ENCODE results near the gene CNN2.
"Not testable (repeated sequence)": the region's sequence is repeated elsewhere in the genome, so short reads cannot be mapped to it uniquely, and the experiment has no call there.

CNN2 gene

GRCh38 chr19:1010586-1011510, 15.6 kb upstream of the CNN2 start:
- DNase-seq (ENCODE audit: low read depth in 2 of 2): no peak

DNA sequence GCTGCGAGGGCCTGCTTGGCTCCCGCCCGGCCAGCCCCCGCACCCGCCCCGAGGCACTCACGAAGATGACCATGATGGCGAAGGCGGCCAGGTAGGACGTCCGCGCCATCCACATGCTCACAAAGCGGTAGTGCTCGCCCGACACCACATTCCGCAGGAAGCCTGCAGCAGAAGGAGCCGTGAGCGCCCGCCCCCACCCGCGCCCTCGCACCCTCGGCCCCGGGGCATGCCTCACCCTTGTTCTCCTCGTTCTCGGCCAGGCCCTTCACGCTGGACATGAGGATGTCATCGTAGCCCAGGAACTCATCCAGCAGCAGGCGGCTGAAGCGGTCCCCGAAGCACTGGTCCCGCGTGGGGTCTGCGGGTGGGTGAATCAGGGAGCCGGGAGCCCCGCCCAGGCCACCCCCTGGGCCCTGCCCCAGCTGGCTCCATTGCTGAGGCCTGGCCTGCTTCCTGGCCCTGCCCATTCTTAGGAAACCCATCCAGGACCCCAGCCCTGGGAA, 14.5 kb upstream of the CNN2 start:
- DNase-seq (ENCODE audit: low read depth in 2 of 2): no peak

- DNase-seq (ENCODE audit: low read depth in 2 of 2): no peak
Measured at GRCh38 chr19:1012334-1012733, 14.1 kb upstream of the CNN2 start.

GRCh38 chr19:1013218-1013617, 13.2 kb upstream of the CNN2 start:
- no peak for DNase-seq (ENCODE audit: low read depth in 2 of 2)

DNA sequence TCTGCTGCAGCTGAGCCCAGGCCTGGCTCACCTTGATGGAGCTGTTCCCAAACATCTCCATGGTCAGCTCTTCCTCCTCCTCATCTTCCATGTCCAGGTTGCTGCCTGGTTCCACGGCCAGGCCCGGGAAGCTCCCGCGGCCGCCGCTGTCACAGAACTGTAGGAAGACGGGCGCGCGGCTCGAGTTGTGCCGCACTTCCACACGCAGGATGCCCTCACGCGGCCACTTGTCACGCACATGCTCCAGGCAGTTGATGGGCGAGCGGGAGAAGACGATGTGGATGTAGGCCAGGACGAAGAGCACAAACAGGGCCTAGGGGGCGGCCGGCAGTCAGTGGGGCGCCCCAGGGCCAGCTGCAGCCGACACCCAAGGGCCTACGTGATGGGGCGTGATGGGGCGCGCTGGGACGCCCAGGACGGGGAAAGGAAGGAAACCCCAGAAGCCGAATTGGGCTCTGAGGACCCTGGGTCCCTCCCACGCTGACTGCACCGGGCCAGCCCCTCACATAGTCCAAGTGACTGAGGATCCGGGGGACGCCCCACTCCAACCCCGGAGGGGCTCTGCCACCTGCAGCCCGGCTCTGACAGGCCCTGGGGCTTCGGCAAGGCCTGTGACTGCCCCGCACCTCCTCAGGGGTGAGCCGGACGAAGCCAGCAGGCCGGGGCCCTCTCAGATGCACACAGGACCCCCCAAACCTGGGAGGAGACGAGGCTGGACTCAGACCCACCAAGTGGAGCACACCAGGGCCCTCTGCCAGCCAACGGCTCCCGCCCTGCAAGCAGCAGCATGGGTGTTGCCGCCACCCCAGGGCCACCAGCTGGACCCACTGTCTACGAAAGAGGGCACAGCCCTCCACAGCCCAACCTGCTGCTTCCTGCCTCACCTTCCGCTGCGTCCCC, 12.0 kb upstream of the CNN2 start:
- DNase-seq (ENCODE audit: low read depth in 2 of 2): no peak

GRCh38 chr19:1015061-1015781, 11.2 kb upstream of the CNN2 start:
- no peak for DNase-seq (ENCODE audit: low read depth in 2 of 2)

GRCh38 chr19:1015782-1016646, 10.4 kb upstream of the CNN2 start:
- no peak for DNase-seq (ENCODE audit: low read depth in 2 of 2)

- no peak for DNase-seq (ENCODE audit: low read depth in 2 of 2)
Measured at GRCh38 chr19:1016647-1017114, 9.7 kb upstream of the CNN2 start.

DNA sequence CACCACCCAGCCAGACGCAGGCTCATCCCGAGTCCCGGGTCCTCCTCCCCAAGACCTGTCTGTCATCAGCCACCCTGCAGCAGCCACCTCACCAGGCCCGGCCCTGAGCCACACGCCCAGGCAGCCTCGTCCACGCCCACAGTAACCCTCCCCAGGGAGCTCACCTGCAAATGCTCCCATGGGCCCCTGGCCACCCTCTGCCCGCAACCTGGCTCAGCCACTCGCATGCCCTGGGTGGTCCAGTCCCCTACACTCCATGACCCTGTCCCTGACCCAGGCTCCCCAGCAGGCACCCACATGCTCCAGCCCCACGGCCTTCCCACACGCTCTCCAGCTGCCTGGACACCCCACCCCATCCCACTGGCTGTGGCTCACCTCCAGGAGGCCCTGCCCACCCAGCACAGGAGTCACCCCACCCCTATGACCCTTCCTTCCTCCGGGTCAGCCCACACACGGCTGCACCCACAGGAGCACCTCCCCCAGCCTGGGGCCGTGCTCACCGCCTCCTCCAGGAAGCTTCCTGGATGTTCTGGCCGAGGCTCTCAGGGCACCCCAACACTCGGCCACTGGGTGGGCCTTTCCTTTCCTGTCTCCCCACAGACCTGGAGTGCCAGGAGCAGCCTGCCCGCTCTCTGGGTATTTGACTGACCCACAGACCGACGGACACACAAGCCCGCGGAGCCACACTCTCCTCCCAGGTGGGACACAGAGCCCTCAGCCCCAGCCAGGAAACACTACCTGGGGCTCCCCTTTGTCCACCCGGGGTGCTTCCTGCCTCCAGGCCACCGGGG, 9.1 kb upstream of the CNN2 start:
- DNase-seq (ENCODE audit: low read depth in 2 of 2): no peak

GRCh38 chr19:1017906-1018305, 8.5 kb upstream of the CNN2 start:
- DNase-seq (ENCODE audit: low read depth in 2 of 2): no peak

DNA sequence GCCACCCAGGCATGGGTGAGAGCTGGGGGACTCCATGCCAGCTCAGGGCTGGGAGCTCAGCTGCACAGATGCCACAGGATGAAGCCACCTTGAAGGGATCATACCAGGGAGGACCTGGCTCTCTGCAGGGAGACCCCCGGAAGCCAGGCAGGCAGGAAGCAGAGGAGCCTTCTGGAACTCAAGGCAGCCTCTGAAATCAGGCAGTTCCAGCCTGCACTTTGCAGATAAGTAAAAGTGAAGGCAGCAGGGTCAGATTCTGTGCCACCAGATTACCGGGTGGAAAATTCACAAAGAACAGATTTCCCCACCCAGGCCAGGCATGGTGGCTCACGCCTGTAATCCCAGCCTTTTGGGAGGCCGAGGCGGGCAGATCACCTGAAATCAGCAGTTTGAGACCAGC, 8.0 kb upstream of the CNN2 start:
- DNase-seq (ENCODE audit: low read depth in 2 of 2): no peak

DNA sequence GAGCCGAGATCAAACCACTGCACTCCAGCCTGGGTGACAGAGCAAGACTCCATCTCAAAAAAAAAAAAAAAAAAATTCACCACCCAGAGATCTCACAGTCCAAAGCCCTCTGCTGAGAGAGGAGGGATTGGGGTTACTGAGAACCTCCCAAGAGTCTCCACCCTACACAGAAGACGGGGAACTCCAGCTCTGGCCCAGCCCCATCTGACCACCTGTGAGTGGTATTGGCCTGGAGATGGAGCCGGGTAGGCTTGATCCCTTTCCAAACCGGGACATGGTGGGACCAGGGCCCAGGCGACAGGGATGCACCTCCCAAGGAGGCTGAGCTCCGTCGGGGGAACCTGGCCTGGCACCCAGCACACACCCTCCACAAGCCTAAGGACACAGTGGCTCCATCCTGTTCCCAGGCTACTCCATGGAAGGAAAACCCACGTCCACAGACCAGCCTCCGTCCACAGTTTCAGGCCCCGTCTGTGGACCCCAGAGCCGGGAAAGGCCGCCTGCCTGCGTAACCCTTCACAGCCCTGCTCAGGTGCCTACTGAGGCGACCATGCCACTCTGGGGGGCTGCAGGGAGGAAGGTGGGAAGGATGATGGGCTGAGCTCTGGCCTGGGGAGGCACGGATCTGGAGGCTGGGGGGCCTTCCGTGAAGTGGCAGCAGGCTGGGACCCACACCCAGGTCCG, 7.3 kb upstream of the CNN2 start:
- no peak for DNase-seq (ENCODE audit: low read depth in 2 of 2)

GRCh38 chr19:1019616-1019961, 6.8 kb upstream of the CNN2 start:
- DNase-seq (ENCODE audit: low read depth in 2 of 2): no peak

DNA sequence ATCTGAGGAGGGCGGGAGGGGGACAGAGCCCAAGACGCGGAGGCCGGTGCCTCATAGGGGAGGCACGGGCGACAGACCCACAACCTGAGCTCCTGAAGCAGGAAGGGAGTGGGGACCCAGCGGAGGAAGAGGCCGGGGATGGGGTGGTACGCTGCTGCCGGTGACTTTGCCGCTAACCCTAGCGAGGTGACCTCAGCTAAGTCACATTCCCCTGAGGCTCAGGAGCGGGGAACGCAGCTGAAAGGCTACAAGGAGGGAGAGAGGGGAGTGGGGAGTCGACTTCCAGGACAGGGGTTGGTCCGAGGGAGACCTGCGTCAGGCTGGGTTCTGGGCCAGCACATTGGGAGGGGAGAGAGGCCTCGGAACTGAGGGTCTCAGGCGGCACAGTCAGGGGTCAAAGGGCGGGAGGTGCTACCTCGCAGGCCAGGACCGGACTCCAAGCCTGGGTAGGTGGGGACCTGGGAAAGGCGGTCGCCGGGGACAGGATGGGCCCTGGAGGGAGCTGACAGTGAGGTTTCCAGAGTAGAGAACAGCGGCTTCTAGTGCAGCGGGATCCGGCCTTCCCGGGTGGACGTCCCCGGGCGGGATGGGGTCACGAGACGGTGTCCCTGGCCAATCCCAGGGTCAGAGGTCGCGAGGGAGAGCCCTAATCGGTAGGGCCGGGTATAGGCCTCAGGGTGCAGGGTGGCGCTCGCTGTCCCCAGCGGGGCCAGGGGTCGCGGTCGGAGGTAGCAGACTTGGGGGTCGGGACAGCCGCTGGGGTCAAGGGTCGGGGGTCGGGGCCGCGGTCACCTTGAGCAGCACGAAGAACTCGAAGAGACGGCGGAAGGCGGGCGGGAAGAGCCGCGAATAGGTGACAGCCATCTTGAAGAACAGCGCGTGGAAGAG, 6.2 kb upstream of the CNN2 start:
- DNase-seq (ENCODE audit: low read depth in 2 of 2): no peak

DNA sequence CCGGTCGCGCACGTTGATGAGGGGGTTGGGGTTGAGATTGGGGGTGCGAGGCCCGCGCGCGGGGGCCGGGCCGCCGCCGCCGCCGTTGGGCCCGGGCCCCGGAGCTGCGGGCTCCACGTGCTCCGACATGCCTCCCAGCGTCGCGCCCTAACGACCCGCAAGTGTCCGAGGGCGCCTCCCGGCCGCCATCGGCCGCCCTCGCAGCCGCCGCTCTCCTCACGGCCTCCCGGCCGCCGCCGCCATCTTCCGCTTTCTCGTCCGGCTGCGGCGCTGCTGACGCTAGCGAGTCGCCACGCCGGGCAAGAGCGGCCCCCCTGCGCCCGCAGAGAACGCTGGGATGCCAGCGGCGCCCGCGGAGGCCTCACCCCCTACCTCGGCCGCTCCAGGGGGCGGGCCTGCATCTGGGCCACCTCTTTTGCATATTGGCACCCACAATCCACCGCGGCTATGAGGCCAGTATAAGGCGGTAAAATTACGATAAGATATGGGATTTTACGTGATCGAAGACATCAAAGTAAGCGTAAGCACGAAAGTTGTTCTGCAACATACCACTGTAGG, 5.5 kb upstream of the CNN2 start, which contains the start of gene TMEM259:
Gene TMEM259 (minus strand): TSS at position 256 of the 558 bp plus-strand sequence. CDS start 127 bp downstream, at position 129.
- peak; percentile 95 to 96 for DNase-seq (ENCODE audit: low read depth in 2 of 2)

DNA sequence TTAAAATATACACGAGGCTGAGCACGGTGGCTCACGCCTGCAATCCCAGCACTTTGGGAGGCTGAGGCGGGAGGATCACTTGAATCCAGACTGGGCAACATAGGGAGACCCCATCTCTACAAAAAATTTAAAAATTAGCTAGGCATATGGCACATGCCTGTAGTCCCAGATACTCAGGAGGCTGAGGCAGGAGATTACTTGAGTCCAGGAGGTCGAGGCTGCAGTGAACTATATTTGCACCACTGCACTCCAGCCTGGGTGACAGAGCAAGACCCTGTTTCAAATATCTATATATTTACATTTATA, 2.6 kb upstream of the CNN2 start:
- not testable (repeated sequence) for DNase-seq (ENCODE audit: low read depth in 2 of 2)

DNA sequence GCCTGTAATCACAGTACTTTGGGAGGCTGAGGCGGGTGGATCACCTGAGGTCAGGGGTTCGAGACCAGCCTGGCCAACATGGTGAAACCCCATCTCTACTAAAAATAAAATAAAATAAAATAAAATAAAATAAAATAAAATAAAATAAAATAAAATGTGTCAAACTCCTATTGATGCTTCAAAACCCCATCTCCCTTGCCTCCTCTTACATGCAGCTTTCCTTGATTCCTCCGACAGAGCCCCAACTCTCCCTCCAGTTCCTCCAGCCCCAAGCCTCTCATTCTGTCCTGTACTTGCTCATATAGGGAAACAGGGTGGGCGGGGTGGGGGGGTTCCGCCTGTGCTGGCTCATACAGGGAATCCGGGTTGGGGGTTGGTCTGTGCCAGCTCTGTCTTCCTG, 1.3 kb upstream of the CNN2 start:
- not testable (repeated sequence) for DNase-seq (ENCODE audit: low read depth in 2 of 2)

All from stimulated activated CD4-positive, alpha-beta T cell treated with anti-CD3 and anti-CD28 coated beads, Interleukin-15, amount 100 ng/mL, for 48 hours (primary cell).